ENCODE data around the gene SP8. TPM values are rescaled to one million over a fixed set of nuclear protein-coding genes. Genes with fewer than 3 reads are reported as not detected.
A peak's percentile ranks its signal among the peaks of the same experiment; 100 is the strongest.

The SP8 gene
- total RNA-seq, 2 donors from 2014 or later = 3.3 to 5.2 TPM

DNA sequence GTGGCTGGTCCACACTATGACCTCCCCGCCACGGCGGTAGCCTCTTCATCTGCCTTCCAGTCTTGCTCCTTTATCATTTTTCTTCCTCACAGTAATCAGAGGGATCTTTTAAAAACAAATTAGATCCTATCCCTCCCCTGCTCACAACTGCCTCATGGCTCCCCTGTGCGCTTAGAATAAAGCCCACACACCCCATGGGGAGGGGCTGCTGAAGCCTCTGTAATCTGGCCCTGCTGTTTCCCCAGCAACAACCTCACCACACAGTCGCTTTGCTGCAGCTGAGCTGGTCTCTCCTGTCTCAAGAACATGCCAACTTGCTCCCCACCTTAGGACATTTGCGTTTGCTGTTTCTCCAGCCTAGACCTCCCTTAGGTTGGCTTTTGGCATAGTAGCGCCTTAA, 41.0 kb downstream of the SP8 start:
- TF ChIP-seq, protein P1, sequence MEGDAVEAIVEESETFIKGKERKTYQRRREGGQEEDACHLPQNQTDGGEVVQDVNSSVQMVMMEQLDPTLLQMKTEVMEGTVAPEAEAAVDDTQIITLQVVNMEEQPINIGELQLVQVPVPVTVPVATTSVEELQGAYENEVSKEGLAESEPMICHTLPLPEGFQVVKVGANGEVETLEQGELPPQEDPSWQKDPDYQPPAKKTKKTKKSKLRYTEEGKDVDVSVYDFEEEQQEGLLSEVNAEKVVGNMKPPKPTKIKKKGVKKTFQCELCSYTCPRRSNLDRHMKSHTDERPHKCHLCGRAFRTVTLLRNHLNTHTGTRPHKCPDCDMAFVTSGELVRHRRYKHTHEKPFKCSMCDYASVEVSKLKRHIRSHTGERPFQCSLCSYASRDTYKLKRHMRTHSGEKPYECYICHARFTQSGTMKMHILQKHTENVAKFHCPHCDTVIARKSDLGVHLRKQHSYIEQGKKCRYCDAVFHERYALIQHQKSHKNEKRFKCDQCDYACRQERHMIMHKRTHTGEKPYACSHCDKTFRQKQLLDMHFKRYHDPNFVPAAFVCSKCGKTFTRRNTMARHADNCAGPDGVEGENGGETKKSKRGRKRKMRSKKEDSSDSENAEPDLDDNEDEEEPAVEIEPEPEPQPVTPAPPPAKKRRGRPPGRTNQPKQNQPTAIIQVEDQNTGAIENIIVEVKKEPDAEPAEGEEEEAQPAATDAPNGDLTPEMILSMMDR (conservative IDR thresholded peaks at IDR 0.05) = no peak
- Histone ChIP-seq H3K27ac (ENCODE audit: low read depth, low read length) (no peak overlapping the region), H3K36me3 (ENCODE audit: control insufficient read depth, insufficient read depth, low read length) (no peaks in the 10 kb centered on the region), H3K4me1 (ENCODE audit: control insufficient read depth, insufficient read depth, low read length) (no peaks in the 10 kb centered on the region), H3K9me3 (ENCODE audit: control insufficient read depth, low read length) (no peaks in the 10 kb centered on the region), H3K27me3 (ENCODE audit: control insufficient read depth, insufficient read depth, low read length, poor library complexity, severe bottlenecking) (no peaks in the 10 kb centered on the region), H3K9ac (ENCODE audit: extremely low read depth, low read length, poor library complexity, severe bottlenecking) (no peak overlapping the region), H3K4me3 (ENCODE audit: low read length) (no peak overlapping the region)
- Mint-ChIP-seq H3K36me3 (ENCODE audit: low read depth) (no peaks in the 10 kb centered on the region), H3K27ac (no peak overlapping the region), H3K4me3 (no peak overlapping the region), H3K9me3 (no peaks in the 10 kb centered on the region), H3K27me3 (ENCODE audit: insufficient read depth) (no peaks in the 10 kb centered on the region), H3K4me1 (peaks cover 37% of the 10 kb centered on the region)
- DNase-seq = peak; percentile 68
- WGBS, 2 experiments (ENCODE audit: insufficient coverage in 1 of 2, insufficient read length in 1 of 2) = 68 to 83% methylated on average over 3 to 7 of the region's 7 CpGs

DNA sequence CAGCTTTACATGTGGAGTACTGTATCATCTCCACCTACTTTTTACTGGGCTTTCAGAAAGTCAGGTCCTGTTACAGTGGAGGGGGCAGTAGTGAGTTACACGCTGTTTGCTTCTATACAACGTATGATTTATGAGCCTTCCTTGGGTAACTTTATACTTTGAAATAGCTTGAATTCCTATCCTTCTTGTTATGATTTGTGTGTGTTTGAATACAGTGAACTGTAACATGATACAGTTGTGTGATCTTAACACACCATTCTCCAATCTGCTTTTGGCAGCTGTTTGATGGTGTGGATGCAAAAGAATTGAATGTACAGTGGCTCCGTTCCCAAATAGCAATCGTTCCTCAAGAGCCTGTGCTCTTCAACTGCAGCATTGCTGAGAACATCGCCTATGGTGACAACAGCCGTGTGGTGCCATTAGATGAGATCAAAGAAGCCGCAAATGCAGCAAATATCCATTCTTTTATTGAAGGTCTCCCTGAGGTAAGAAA, 41.7 kb downstream of the SP8 start:
- Mint-ChIP-seq H3K27me3 (ENCODE audit: insufficient read depth) (no peaks in the 10 kb centered on the region), H3K4me3 (no peak overlapping the region), H3K4me1 (peaks cover 37% of the 10 kb centered on the region), H3K27ac (no peak overlapping the region), H3K36me3 (ENCODE audit: low read depth) (no peaks in the 10 kb centered on the region), H3K9me3 (no peaks in the 10 kb centered on the region)
- Histone ChIP-seq H3K36me3 (ENCODE audit: control insufficient read depth, insufficient read depth, low read length) (no peaks in the 10 kb centered on the region), H3K27ac (ENCODE audit: low read depth, low read length) (no peak overlapping the region), H3K4me3 (ENCODE audit: low read length) (no peak overlapping the region), H3K4me1 (ENCODE audit: control insufficient read depth, insufficient read depth, low read length) (no peaks in the 10 kb centered on the region), H3K27me3 (ENCODE audit: control insufficient read depth, insufficient read depth, low read length, poor library complexity, severe bottlenecking) (no peaks in the 10 kb centered on the region), H3K9ac (ENCODE audit: extremely low read depth, low read length, poor library complexity, severe bottlenecking) (no peak overlapping the region), H3K9me3 (ENCODE audit: control insufficient read depth, low read length) (no peaks in the 10 kb centered on the region)
- DNase-seq = no peak
- TF ChIP-seq, protein P1 (conservative IDR thresholded peaks at IDR 0.05) = peak; percentile 59
- WGBS, 2 experiments (ENCODE audit: insufficient coverage in 1 of 2, insufficient read length in 1 of 2) = 80 to 82% methylated on average over 6 to 7 of the region's 7 CpGs

DNA sequence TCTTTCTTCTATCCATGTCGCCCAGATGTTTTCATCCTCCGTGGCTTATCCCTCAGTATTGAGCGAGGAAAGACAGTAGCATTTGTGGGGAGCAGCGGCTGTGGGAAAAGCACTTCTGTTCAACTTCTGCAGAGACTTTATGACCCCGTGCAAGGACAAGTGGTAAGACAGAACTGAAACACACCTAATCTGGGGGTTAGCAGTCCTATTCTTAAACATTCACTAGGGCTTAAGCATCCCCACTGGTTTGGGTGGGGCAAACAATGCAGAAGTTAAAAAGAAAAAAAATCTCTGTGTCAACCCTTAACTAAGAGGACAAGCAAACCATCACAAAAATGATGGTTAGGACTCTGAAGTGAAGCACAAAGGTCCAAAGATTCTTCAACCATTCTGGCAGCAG, 43.8 kb downstream of the SP8 start:
- Mint-ChIP-seq H3K4me1 (peaks cover 48% of the 10 kb centered on the region), H3K36me3 (ENCODE audit: low read depth) (no peaks in the 10 kb centered on the region), H3K27ac (no peak overlapping the region), H3K9me3 (no peaks in the 10 kb centered on the region), H3K27me3 (ENCODE audit: insufficient read depth) (no peaks in the 10 kb centered on the region), H3K4me3 (no peak overlapping the region)
- H3K9me3 ChIP-seq (ENCODE audit: control insufficient read depth, low read length) = no peaks in the 10 kb centered on the region
- 91 to 92% methylated on average over 4 to 5 of the region's 5 CpGs for WGBS, 2 experiments (ENCODE audit: insufficient coverage in 1 of 2, insufficient read length in 1 of 2)
- TF ChIP-seq, protein P1 (conservative IDR thresholded peaks at IDR 0.05) = no peak
- no peak overlapping the region for H3K9ac ChIP-seq (ENCODE audit: extremely low read depth, low read length, poor library complexity, severe bottlenecking)
- no peaks in the 10 kb centered on the region for H3K36me3 ChIP-seq (ENCODE audit: control insufficient read depth, insufficient read depth, low read length)
- DNase-seq = no peak
- peaks cover 5% of the 10 kb centered on the region for H3K4me1 ChIP-seq (ENCODE audit: control insufficient read depth, insufficient read depth, low read length)
- no peak overlapping the region for H3K4me3 ChIP-seq (ENCODE audit: low read length)
- H3K27ac ChIP-seq (ENCODE audit: low read depth, low read length) = no peak overlapping the region
- H3K27me3 ChIP-seq (ENCODE audit: control insufficient read depth, insufficient read depth, low read length, poor library complexity, severe bottlenecking) = no peaks in the 10 kb centered on the region

Measured in endodermal cell (in vitro differentiated cells).